ENCODE data around the gene EIF5B. TPM values are rescaled to one million over a fixed set of nuclear protein-coding genes. Genes with fewer than 3 reads are reported as not detected.
"Not testable (repeated sequence)": the region's sequence is repeated elsewhere in the genome, so short reads cannot be mapped to it uniquely, and the experiment has no call there.

The EIF5B gene
- total RNA-seq, 1 donor from 2014 or later, result 57.4 TPM

- no peak for DNase-seq
- no peak overlapping the region for H3K27ac Mint-ChIP-seq (ENCODE audit: unreplicated experiment)
- H3K36me3 Mint-ChIP-seq (ENCODE audit: unreplicated experiment), result peaks cover 7% of the 10 kb centered on the region
- H3K27me3 Mint-ChIP-seq (ENCODE audit: unreplicated experiment), result no peaks in the 10 kb centered on the region
- peaks cover 5% of the 10 kb centered on the region for H3K9me3 Mint-ChIP-seq (ENCODE audit: unreplicated experiment)
- H3K4me1 Mint-ChIP-seq (ENCODE audit: low read depth, unreplicated experiment), result no peaks in the 10 kb centered on the region
- H3K4me3 Mint-ChIP-seq (ENCODE audit: unreplicated experiment), result no peak overlapping the region
- no peak for TF ChIP-seq CTCF (IDR thresholded peaks at IDR 0.05; ENCODE audit: partially characterized antibody, unreplicated experiment)
Observed at GRCh38 chr2:99317161-99317872, 19.9 kb upstream of the EIF5B start.

- H3K27me3 Mint-ChIP-seq (ENCODE audit: unreplicated experiment); H3K4me1 Mint-ChIP-seq (ENCODE audit: low read depth, unreplicated experiment); H3K36me3 Mint-ChIP-seq (ENCODE audit: unreplicated experiment); DNase-seq; H3K27ac Mint-ChIP-seq (ENCODE audit: unreplicated experiment); H3K4me3 Mint-ChIP-seq (ENCODE audit: unreplicated experiment); H3K9me3 Mint-ChIP-seq (ENCODE audit: unreplicated experiment): not testable (repeated sequence)
Observed at GRCh38 chr2:99317873-99318200, 19.4 kb upstream of the EIF5B start.

GRCh38 chr2:99325384-99325783, 11.8 kb upstream of the EIF5B start:
- TF ChIP-seq CTCF (IDR thresholded peaks at IDR 0.05; ENCODE audit: partially characterized antibody, unreplicated experiment), result no peak

GRCh38 chr2:99335911-99336803, 1.0 kb upstream of the EIF5B start, which contains the start of gene TXNDC9:
TSS of gene TXNDC9 (minus strand) at chr2:99336333. CDS start at chr2:99333210, 3,123 bp downstream.
- TF ChIP-seq CTCF (IDR thresholded peaks at IDR 0.05; ENCODE audit: partially characterized antibody, unreplicated experiment), result no peak
- peak; percentile 97 for DNase-seq
- Mint-ChIP-seq H3K36me3 (ENCODE audit: unreplicated experiment) (no peaks in the 10 kb centered on the region), H3K27ac (ENCODE audit: unreplicated experiment) (no peak within 1 kb of the TSS), H3K9me3 (ENCODE audit: unreplicated experiment) (peaks cover 5% of the 10 kb centered on the region), H3K4me3 (ENCODE audit: unreplicated experiment) (no peak within 1 kb of the TSS), H3K27me3 (ENCODE audit: unreplicated experiment) (no peaks in the 10 kb centered on the region), H3K4me1 (ENCODE audit: low read depth, unreplicated experiment) (peaks cover 12% of the 10 kb centered on the region)

More at GRCh38 chr2:99325384-99325783, 11.8 kb upstream of the EIF5B start:
- no peak for DNase-seq
- Mint-ChIP-seq H3K27me3 (ENCODE audit: unreplicated experiment) (no peaks in the 10 kb centered on the region), H3K9me3 (ENCODE audit: unreplicated experiment) (peaks cover 1% of the 10 kb centered on the region), H3K4me1 (ENCODE audit: low read depth, unreplicated experiment) (no peaks in the 10 kb centered on the region), H3K36me3 (ENCODE audit: unreplicated experiment) (no peaks in the 10 kb centered on the region), H3K27ac (ENCODE audit: unreplicated experiment) (no peak overlapping the region), H3K4me3 (ENCODE audit: unreplicated experiment) (no peak overlapping the region)

GRCh38 chr2:99336804-99337112, 431 bp upstream of the EIF5B start:
- Mint-ChIP-seq H3K27ac (ENCODE audit: unreplicated experiment) (no peak overlapping the region), H3K27me3 (ENCODE audit: unreplicated experiment) (no peaks in the 10 kb centered on the region), H3K4me1 (ENCODE audit: low read depth, unreplicated experiment) (peaks cover 14% of the 10 kb centered on the region), H3K4me3 (ENCODE audit: unreplicated experiment) (no peak overlapping the region), H3K9me3 (ENCODE audit: unreplicated experiment) (peaks cover 5% of the 10 kb centered on the region), H3K36me3 (ENCODE audit: unreplicated experiment) (no peaks in the 10 kb centered on the region)
- TF ChIP-seq CTCF (IDR thresholded peaks at IDR 0.05; ENCODE audit: partially characterized antibody, unreplicated experiment), result no peak
- no peak for DNase-seq

Data from glutamatergic neuron (in vitro differentiated cells).